Amniotic epithelial cell (primary cell): Measurements from ENCODE around the gene LEUTX.
A peak's percentile ranks its signal among the peaks of the same experiment; 100 is the strongest.

Source experiments
- DNase-seq: peaks from one replicate; pipeline ENCODE4 v3.0.0-alpha.2; 2010; ENCODE audit warnings: low read depth

LEUTX gene

DNA sequence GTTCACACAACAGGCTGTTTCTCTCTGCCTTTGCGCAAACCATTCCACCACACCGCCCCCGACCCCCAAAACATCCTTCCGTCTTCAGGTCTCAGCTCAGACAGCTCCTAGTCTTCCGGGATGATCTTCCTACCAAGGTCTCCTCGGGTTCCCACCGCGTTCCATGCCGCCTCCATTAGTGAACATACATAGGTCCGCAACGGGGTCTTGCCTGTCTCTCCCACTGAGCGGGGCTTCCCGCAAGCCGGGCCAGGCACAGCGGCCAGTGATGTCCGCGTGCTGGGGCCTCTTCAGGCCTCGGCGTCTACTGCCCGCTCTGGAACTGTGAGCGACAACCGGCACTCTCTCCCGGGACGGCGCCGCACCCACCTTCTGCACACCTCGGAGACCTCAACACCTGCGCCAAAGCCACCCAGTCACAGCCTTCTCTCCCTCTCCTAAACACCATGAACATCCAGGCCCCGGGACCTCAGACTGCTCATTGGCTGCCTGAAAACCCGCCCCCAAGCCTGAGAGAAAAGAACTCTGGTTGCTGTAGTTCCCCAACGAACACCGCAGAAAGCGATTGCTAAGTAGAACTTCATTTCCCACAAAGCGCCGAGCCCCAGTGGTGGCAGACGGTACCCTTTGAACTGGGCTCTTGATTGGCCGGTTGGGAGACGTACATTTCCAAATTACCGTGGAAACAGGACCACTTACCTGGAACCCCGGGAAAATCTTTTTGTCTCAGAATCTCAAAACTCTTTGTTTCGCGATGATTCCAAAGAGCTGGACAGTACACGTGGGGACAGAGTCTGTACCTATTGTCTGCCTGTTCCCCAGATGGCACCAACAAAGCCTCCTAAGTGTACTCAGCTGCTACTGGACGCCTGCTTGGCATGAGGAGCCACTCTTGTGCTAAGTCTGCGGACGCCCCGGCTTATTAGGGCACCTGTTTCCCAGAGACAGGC is 45.8 kb downstream of the LEUTX start:
- peak; percentile 93 for DNase-seq

DNA sequence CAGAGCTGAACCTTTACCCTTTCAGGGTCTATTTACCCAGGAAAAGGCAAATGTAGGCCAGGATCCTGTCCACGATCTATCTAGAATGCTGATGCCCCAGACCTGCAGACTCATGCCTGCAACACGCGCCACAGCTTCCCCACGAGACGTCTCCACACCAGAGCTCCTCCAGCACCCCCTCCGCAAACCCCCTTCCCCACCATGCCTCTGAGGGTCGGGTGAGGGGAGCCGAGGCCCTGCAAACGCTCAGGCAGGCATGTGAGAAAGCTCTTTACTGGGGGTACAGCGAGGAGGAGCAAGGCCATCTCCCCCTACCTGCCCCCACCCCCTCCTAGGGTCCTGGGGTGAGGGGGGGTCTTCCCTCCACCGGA is 46.4 kb downstream of the LEUTX start:
- no peak for DNase-seq

DNA sequence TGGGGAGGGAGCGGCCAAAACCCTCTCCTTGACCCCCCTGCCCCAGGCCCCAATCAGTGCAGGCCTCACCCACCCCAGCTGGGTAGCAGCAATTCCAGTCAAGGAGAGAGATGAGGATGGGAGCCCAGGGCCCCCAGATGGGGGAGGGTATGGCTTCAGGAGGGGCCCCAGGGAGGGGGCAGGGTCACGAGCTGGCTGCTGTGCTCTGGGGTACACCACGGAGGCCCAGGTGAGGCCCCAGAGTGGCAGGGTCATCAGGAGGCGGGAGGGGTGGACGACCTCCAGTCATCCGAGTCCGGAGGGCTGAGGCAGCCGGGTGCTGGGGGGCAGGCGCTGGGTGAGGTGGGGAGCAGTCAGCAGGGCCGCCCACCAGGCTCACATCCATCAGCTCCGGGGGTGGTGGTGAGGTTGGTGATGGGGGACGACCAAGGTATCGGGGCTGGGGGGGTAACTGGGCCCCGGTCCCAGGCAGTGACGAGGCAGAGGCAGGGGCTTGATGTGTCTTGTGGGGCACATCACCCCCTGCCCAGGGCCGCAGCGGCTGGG is 47.0 kb downstream of the LEUTX start:
- no peak for DNase-seq

DNA sequence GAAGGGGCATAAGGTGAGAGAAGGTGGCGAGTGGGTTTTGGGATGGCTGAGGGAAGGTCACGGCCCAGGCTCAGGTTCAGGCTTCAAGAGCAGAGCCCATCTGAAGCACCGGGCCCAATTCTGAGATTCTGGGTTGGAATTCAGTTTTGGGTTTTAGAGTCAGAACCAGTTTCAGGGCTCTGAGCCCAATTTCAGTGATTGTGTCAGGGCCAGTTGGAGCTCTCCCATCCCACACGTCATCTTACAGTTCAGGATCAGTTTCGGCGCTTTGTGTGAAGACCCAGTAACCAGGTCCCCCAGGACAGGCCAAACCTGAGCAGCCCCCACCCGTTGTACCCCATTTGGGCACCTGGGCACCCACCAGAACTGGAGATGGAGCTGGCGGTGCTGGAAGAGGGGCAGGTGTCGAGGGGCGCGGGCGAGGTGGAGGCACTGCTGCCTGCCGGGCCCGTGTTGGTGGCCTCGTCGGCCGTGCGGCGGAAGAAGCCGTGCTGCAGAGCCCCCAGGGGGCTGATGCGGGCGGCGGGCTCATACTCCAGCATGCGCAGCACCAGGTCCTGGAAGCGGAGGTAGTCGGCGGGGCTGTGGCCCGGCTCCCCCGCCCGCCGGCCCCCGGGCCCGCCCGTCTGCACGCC is 47.8 kb downstream of the LEUTX start:
- no peak for DNase-seq

DNA sequence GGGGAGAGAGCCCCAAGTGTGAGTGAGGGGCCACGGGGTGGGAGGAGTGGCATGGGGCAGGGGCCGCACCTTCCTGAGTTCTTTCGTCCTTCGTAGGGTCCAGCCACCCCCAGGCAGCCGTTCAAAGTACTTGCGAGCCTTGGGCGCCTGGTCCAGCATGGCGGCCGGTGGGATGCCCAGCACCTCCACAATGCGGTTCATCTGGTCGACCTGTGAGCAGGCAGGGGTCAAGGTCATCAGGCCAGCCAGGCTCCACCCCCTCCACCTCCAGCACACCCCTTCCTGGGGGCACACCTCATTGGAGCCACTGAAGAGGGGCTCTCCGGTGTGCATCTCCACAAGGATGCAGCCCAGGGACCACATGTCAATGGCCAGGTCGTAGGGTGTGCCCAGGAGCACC is 48.6 kb downstream of the LEUTX start:
- no peak for DNase-seq

DNA sequence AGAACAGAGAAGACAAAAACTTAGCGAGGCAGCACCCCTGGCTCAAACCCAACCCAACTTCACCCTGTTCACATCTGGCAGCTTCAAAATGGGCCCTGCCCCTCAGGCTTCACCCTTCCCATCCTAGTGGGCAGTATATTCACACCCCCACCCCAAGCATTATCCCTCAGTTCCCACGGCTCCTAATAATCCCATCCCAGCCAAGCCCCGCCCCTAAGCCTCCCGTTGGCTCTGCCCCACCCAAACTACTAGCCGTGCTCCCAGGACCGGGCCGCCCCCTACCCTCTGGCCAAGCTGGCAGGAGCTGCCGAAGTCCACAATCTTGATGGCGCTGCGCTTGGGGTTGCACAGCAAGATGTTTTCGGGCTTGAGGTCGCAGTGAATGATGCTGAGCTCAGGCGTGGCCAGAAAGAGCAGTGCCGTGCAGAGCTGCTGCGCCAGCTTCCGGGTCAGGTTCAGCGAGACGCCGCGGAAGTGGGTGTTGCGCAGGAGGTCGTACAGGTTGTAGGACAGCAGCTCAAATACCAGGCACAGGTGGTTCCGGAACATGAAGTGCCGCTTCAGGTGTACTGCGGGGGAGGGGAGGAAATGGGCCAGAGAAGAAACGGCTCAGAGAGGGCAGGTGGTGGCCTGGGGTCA is 49.5 kb downstream of the LEUTX start:
- no peak for DNase-seq

DNA sequence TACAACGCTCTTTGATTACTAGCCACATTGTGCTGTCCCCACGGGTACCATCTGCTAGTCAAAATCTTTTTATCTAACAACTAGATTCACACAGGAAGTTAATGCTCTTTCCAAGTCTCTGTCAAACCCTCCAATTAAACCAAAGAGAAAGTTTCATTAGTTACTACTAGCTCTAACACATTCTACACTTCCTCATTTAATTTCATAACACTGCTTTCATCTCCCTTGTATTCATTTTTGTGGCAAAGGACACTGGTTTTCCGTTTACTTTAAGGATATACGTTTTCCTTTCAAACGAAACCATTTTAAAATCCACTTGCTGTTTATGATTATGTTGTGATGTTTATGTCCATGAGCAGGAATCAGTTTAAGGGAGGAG is 50.0 kb downstream of the LEUTX start:
- DNase-seq, result no peak

DNA sequence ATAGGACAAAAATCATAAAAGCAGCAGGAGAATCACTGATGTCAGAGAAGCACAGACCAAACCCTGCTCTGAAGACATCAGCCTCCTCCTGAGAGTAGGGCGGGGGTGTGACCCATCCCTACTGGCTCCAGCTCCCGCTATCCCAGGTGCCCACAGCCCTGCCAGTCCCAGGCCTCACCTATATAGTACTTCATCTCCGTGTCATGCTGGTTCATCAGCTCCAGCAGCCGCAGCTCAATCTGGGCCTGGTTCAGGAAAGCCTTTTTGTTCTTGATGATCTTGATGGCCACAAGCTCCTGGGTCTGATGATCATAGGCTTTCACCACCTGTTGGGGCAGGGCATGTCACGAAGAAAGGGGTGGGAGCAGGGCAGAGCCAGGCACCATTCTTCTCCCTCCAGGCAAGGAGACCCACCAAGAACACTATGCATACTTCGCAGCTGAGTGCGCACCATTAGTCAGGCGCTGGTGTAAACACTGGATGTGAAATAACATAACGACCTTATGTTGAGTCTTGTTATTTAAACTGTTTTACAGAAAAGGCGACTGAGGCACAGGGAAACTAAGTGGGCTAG is 51.1 kb downstream of the LEUTX start:
- DNase-seq, result no peak

DNA sequence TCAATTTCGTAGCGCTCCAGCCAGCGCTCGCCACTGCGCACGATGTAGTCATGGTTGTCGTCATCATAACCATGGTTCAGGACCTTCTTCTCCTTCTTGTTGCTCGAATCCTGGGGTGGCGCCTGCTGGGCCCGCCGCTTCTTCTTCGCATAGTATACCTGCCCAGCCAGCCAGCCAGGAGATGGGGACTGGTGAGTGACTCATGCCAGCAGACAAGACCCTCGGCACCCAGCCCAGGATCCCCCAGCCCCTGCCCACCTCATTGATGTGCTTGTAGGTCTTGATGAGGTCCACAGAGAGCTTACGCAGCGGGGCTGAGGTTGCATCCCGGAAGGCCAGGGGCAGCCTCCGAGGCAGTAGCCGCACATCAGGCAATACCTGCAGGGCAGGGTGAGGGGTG is 51.8 kb downstream of the LEUTX start:
- no peak for DNase-seq

DNA sequence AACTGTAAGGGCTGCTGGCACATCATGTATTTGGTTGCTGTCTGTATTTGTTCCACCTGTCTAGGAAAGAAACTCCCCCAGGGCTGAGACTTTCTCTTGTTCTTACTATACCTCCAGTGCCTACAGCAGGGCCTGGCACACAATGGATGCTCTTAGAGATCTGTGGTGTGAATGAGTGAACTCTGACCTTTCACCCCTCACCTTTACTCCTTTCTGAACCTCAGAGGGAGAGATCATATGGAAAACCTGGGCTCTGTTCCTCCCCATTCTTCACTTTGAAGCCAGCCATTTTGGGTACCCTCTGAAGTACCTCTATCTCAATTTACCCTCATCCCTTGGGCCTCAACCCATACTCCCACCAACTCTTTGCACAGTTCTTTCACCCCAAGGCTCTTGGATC is 52.2 kb downstream of the LEUTX start:
- DNase-seq, result no peak

DNA sequence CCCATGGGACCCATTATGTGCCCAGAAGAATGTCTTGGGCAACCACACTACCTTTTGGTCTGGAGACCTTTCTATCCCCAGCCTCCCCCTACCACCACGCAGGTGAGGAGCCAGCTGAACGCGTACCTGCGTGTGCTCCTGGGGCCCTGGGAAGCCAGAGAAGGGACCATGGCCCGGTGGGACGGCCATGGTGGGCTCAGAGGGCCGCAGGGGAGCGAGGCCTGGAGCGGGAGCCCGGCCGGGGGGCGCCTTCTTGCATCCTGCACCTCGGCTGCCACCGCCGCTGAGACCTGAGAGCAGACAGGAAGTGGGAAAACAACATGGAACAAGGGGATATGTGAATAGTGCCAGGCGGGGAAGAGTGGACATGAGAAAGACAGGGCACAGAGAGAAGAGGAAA is 53.0 kb downstream of the LEUTX start:
- DNase-seq, result no peak

DNA sequence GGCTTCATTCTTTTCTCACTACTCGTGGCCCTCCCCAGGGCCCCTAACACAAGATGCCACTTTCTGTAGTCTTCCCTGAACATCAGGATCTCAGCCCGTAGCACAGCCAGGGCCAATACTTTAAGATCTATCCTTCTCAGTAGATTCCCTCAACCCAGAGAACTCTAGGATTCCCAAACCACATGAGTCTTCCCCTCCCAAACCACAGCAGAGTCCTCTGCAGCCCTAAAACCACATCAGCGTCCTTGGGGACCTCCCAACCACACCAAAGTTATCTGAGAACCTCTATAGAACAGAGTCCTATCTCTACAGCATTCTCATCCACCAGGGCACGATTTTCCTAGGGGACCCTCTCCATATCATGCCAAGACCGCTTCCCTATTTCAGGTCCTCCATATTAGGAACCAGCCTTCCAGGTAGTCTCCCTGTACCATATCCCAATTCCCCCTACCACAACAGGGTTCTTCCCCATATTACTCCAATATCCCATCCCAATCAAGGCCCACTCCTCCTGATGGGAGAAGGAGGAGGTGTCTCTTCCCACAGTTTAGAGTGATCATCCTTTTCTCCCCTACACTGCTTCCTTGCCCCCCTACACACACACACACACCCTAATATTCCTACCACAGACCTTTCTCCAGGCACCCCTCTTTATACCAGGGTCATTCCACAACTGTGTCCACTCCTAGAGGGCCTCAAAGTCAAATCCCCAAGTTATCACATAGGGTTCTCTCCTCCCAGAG is 53.9 kb downstream of the LEUTX start:
- DNase-seq, result no peak

DNA sequence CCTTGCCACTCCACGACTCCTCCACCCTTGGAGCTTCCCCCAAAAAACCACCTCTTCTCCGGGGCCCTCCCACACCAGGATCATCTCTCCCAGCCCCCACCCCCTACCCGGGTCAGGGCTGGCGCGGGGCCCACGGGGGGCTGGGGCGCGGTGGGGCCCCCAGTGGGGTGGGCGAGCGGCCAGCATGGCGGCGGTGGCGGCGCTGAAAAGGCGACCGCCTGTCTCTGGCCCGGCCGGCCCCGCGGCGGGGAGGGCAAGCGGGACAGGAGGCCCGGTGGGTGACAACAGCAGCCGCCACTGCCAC is 54.5 kb downstream of the LEUTX start:
- no peak for DNase-seq

DNA sequence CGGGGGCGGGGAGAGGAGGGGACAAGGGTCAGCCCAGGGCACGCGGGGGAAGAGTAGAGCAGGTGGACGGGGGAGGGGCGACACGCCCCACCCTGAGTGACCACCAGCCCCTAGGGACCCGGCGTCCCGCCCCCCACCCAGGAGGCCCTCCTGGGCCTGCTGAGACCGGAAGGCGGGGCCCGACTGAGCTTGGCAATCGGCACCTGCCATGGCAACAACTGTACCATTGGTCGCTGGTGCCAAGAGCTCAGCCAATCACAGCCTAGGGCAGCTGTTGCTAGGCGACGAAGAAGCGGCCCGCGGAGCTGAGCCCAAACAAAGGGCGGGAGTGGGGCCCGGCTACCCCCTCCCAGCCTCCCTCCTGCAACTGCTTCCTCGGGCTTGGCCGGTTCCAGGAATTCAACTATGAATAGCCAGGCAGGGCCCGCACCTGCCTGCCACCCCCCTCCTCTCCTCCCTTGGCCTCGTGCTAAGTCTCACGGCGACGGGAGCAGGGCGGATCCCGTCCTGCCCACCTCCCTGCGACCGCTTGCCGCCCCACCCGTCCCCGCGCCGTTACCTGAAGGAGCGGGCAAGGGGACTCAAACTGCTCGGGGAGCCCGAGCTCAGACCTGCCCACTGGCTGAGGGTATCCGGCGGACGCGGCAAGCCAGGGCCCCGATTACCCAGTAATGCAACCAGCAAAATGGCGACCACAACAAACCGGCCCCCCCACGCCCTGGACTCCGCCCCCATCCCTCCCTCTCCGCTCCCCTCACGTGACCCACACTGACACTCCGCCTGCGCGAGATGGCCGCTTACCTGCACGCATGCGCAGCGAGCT is 55.0 kb downstream of the LEUTX start, which contains the start of gene DYRK1B:
DYRK1B (minus strand) TSS at position 699 of the 823 bp plus-strand sequence. CDS start 2,295 bp downstream, outside the sequence.
- peak; percentile 95 for DNase-seq

DNA sequence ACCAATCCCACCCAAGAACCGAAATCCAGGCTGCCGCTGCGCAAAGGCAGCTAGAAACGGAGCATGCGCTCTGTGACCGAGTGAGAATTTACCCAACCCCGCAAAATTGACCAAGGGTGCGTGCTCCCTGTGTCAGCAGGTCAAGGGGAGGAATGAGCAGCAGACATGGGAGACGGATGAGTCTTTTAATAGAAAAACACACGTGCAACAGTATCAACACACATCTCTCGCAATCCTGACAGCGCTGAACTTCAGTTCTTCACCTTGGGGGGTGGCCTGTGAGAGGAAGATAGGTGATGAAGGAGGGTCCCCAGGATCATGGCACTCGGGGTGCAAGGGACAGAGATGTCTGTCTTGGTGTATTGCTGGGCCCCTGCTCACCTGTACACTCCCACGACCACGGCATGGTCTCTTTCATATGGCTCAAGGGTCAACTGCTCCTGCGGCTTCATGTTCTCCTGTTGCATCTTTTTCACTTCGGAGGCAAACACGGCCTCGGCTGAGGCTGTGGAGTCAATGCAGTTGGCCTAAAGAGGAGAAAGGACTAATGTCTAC is 55.7 kb downstream of the LEUTX start:
- no peak for DNase-seq
